ENCODE results near the gene PDE8B.

- no peak for TF ChIP-seq ELF4 (IDR thresholded peaks at IDR 0.05)
- TF ChIP-seq ZNF384 (IDR thresholded peaks at IDR 0.05): no peak
Measured at GRCh38 chr5:77267496-77267895, 57.0 kb downstream of the PDE8B start.
